CD4-positive, alpha-beta T cell treated with Interleukin-6 for 4 hours (primary cell): ENCODE results near the gene TBC1D9B.
A peak's percentile ranks its signal among the peaks of the same experiment; 100 is the strongest.

Experiments
- DNase-seq: peaks from one replicate; pipeline ENCODE4 v3.0.0-alpha.2; 2020; ENCODE audit warnings: mixed read lengths

TBC1D9B gene

DNA sequence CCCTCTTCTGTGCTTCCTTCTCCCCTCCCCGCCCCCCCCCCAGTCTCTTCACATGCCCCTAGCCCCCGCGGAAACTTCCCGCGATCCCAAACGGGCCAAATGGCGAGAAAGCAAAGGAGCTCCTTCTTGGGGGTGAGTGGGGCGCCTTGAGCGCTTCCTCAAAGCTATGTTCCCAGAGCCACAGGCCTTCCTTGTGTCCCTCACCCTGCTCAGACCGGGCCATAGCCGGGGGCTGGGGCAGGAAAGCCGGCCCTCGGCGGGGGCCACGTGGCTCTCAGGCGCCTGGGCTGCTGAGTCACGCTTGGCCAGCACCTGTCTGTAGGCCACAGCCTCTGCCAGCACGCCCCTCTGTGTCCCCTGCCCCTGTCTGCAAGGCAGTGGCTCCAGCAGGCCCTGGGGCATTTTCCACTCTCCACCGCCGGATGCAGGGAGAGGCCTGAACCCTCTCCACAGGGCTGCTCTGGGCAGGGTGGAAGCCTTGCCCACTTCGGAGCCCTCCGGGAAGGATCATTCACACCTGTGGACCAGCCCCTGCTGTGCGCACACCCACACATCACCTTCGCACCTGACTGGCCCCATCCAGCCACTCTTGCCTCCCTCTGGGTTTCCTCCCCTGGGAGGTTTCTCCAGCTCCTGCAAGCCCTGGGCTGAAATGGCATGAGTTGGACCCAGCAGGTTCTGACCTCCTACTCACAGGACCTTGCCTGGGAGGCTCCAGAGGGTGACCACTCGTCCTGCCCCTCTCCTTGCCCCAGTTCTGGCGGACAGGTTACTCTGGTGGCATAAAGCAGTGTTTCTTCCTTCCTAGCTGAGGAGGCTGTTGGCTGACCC, 88.2 kb downstream of the TBC1D9B start:
- DNase-seq, result peak; percentile 49

DNA sequence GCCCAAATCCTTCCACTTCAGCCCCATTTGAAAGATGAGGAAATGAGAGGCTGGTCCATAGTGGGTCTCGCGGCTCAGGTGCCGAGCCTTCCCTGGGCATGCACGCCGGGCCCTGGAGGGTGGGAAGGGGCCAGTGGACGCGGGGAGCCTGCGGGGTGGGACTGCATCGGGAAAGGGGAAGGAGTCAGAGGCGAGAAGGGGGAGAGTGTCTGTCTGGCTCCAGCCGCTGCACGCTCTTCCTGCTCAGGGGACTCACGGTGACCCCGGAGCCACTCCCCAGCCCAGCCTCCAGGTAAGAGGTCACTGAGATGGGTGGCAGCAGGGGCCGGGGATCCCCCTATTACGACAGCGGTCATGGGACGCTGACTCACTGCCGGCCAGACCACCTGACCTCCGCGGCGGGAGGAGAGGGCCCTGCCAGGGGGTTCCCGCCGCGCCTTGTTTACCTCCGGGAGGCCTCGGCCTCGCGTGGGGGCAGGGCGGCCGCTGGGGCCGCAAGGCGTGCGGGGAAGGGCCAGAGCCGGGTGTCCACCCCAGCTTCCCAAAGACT, 88.9 kb downstream of the TBC1D9B start:
- peak; percentile 85 for DNase-seq

DNA sequence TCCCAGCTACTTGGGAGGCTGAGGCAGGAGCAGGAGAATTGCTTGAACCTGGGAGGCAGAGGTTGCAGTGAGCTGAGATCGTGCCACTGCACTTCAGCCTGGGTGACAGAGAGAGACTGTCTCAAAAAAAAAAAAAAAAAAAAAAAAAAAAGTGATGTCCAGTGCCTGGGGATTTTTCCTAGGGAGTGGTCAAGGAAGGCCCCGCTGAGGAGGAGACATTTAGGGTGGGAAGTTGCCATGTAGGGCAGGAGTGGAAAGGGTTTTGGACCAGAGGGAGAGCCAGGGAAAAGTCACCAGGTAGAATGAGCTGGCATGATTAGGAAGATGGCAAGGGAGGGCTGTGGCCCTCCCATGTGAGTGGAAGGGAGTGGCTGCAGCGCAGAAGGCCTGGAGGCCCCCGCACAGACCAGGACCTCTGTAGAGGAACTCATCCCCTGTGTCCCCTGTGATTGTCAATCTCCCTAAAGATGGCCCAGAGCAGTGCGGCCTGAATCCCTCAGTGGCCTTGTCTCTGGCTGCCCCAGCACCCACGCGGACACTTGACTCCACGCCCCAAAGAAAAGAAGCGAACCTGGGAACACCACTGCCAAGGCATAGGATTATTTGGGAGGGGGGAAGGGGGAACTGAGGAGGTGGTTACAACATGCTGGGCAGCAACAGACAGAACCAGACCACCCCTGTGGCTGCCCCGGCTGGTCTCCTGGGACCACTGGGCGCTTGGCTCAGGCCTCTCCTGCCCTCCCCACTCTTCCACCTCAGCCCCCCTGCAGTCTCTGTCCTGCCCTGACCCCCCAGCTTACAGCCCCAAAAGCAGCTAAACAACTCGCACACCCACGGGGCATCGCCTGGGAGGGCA, 89.6 kb downstream of the TBC1D9B start:
- no peak for DNase-seq

DNA sequence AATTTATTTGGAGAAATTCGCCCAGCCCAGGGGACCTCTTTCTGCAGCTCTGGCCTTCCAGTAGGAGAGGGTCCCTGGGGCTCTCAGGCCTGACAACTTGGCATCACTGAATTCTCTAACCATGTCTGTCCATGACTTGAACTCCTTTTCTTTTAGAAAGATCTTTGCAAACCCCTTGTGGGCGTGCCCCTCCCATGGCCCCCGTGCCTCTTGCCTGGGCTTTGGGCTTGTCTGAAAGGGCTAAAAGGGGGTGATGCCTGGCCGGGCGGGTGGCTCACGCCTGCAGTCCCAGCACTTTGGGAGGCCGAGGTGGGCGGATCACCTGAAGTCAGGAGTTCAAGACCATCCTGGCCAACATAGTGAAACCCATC, 90.2 kb downstream of the TBC1D9B start:
- DNase-seq, result no peak

DNA sequence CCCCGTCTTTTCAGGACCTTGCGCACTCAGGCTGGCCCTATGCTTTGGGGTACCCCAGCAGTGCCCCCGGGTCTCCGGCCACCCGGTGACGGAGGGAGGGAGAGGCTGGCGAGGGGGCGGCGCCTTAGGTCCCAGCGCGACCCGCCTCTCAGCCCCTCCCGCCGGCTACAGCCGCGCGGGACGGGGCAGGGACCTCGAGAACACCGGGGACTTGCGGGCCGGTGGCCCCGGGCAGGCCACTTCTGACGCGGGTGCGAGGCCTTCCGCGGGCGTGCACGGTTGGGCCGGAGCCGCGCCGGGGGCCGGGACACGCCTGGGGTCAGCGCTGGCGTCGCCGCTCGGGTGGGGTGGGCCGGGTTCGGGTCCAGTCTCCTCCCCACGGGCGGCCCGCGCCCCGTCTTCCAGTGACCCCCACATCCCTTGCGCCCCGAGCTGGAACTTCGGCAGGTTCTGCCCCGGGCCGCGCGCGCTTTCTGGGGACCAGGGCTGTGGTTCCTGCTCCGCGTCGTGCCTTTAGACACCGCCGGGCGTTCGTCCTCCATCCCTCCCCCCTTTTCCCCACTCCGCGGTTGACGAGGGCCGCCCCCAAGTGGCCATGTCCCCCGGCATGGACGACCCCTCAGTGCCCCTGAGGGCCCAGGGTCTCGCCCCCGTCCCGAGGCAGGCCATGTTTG, 90.8 kb downstream of the TBC1D9B start:
- no peak for DNase-seq

DNA sequence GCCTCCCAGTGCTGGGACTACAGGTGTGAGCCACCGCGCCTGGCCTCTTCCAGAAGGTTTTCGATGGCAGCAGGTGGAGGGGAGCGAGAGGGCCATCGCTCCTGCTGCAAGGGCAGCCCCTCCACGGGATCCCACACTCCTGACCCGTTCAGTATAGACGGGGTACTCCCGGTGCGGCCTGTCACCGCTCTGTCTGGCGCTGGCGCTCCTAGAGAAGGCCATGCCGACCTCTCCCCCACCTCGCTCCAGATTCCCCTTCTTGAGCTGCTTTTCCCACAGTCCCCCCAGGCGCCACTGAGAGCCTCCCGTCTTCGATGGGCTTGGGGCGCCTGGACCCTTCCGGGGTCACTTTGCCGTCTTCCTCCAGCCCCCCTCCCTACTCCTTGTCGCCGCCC, 91.3 kb downstream of the TBC1D9B start:
- no peak for DNase-seq

DNA sequence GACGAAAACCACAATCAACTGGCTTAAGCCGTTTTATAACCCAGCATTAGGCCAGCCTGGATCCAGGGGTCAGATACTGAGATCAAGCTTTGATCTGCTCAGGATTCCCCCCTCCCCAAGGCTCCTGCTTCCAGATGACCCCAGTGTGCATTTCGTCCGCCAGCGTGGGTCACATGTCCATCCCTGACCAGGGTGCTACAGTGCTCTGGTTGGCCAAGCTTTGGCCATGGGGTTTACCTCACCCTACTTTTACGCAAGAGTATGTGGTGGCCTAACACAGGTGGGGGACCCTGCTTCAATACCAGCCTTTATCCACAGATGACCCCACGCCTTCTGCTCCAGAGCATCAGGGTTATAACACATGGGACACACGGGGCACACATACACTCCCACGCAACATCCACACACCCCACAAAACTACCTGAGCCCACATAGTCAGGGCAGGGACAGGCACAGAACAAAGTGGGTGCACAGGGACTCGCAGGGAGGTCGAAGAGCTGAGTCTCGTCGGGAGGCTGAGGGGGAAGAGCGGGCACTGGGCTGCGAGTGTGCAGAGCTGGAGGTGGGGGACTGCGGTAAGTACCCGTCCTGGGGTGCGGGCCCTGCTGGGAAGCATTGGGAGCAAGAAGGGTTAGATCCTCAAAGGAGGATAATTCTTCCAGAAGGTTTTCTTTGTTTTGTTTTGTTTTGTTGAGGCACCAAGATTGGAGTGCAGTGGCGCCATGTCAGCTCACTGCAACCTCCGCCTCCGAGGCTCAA, 92.0 kb downstream of the TBC1D9B start:
- DNase-seq, result no peak

DNA sequence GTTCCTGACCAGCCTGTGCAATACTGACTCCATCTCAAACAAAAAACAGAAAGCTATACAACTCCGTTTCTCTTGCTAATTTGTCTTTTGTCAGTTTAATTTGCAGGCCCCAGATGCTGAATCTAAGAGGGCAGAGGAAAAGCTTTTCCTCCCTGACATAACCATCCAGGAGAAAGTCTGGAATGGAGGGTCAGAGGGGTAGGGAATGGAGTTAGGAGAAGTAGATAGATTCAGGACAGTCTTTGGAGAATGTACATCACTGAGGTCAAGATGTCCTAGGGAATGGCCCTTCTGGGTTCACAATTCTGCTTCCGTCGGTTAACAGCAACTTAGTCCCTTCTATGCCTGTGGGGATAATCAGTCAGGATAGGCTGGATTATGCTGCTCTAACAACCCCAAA, 93.6 kb downstream of the TBC1D9B start:
- DNase-seq, result no peak

DNA sequence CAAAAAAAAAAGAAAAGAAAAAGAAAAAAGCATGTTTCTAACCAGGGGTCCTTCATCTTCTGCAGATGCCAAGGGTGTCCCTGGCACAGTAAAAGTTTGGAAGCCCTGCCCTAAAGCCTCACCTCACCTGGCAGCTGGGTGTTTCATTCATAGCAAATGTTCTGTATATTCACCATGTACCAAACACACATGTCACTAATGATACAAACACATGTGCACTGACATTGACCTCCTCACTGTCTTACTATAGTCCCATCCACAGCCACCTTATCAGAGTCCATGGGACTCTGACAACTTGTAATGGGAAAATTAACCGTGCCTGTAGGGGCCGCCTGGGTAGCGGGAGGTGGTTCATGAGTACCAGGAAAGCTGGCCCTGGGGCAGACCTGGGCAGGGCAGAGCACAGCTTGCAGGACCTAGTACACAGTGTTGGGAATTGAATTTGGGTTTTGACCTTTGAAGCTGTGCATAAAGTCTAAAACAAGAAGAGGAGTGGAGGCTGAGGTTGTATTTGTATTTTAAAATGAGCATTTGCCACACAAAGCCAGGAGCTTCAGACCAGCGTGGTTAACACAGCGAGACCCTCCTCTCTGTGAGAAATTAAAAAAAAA, 94.6 kb downstream of the TBC1D9B start:
- no peak for DNase-seq

DNA sequence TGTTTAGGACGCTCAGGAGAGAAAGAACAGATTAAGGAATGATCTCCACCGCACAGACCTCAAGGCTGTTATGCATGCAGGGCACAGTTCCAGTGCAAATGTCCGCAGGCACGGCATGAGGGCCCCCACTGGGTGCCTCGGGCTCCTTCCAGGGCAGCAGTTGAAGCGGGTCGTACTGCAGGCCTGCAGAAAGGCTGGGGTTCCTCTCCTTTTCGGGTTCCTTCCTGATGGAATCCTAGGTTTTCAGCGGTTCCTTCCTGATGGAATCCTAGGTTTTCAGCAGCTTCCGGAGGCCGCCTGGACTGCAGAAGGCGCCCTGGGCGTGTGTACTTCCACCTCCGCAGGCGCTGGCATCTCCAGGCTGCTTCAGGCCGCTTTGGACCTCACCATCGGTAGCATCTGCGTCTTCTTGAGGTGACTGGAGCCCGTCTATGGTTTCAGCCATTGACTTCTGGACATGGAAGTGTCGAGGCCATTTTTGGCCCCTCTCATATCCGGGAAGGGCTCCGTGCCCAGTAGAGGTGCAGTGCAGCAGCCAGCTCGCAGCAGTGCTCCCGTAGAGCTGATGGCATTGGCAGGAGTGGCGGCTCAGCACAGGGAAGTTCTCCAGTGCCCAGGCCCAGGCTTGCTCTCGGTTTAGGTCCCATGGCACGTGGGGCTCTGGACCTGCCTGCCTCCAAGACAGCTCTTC, 95.4 kb downstream of the TBC1D9B start:
- DNase-seq, result no peak
